Brain microvascular endothelial cell (primary cell): ENCODE measurements around the gene TNRC6C.

ENCODE experiments used
- DNase-seq: peaks from one replicate; pipeline ENCODE4 v3.0.0-alpha.2; 2020
- H3K27ac ChIP-seq: fragments of 250-450 bp; sonication (Bioruptor Pico); 2 replicates; pipeline ENCODE4 v1.5.1; 2020; ENCODE audit warnings: mild to moderate bottlenecking, moderate library complexity
- H3K27me3 ChIP-seq: fragments of 250-450 bp; sonication (Bioruptor Pico); replicated peaks from 2 replicates; pipeline ENCODE4 v1.5.1; 2020; ENCODE audit warnings: mild to moderate bottlenecking
- H3K36me3 ChIP-seq: fragments of 250-450 bp; sonication (Bioruptor Pico); replicated peaks from 2 replicates; pipeline ENCODE4 v1.5.1; 2020; ENCODE audit warnings: mild to moderate bottlenecking
- H3K4me3 ChIP-seq: 2 replicates; pipeline ENCODE4 v1.5.1; 2011; ENCODE audit warnings: low read depth, mild to moderate bottlenecking, control low read depth, low read length, moderate library complexity
- CTCF ChIP-seq: IDR thresholded peaks from 2 replicates; pipeline ENCODE4 v1.5.1; 2011; ENCODE audit warnings: low read depth, mild to moderate bottlenecking, moderate library complexity, low read length, control low read depth, inconsistent platforms; ENCODE audit errors: missing control alignments
- in situ Hi-C: cut with HindIII; loops from 2 replicates; pipeline ENCODE4 v1.10.0; 2017; ENCODE audit warnings: low sequenced_read_pairs, low pct_ligation_motif_present

The TNRC6C gene

GRCh38 chr17:78088529-78088928 is 130.0 kb downstream of the TNRC6C start:
- Histone ChIP-seq H3K36me3 (no peaks in the 10 kb centered on the region), H3K27me3 (no peaks in the 10 kb centered on the region), H3K4me3 (no peak overlapping the region), H3K27ac (no peak overlapping the region)
- no peak for DNase-seq
- in situ Hi-C loops = no loop called here
- no peak for TF ChIP-seq CTCF

GRCh38 chr17:78089576-78090281 is 131.2 kb downstream of the TNRC6C start:
- in situ Hi-C loops = no loop called here
- Histone ChIP-seq H3K36me3 (no peaks in the 10 kb centered on the region), H3K27me3 (no peaks in the 10 kb centered on the region), H3K4me3 (no peak overlapping the region), H3K27ac (no peak overlapping the region)
- no peak for TF ChIP-seq CTCF
- DNase-seq = no peak

GRCh38 chr17:78092794-78093324 is 134.4 kb downstream of the TNRC6C start:
- no peaks in the 10 kb centered on the region for H3K36me3 ChIP-seq

GRCh38 chr17:78095035-78095434 is 136.5 kb downstream of the TNRC6C start:
- Histone ChIP-seq H3K27me3 (no peaks in the 10 kb centered on the region), H3K4me3 (no peak overlapping the region), H3K36me3 (peaks cover 4% of the 10 kb centered on the region), H3K27ac (no peak overlapping the region)
- DNase-seq = no peak
- in situ Hi-C loops = no loop called here
- TF ChIP-seq CTCF = no peak

More at GRCh38 chr17:78092794-78093324, 134.4 kb downstream of the TNRC6C start:
- Histone ChIP-seq H3K27me3 (no peaks in the 10 kb centered on the region), H3K27ac (no peak overlapping the region), H3K4me3 (no peak overlapping the region)
- DNase-seq = no peak
- TF ChIP-seq CTCF = no peak
- in situ Hi-C loops = no loop called here

- no peak overlapping the region for H3K4me3 ChIP-seq
- TF ChIP-seq CTCF = no peak
- DNase-seq = no peak
- no peak overlapping the region for H3K27ac ChIP-seq
- H3K36me3 ChIP-seq = peaks cover 4% of the 10 kb centered on the region
- in situ Hi-C loops = no loop called here
- no peaks in the 10 kb centered on the region for H3K27me3 ChIP-seq
Measured at GRCh38 chr17:78096093-78096492, 137.6 kb downstream of the TNRC6C start.

- in situ Hi-C loops = no loop called here
- no peak for TF ChIP-seq CTCF
- no peak overlapping the region for H3K27ac ChIP-seq
- no peaks in the 10 kb centered on the region for H3K27me3 ChIP-seq
- H3K4me3 ChIP-seq = no peak overlapping the region
- H3K36me3 ChIP-seq = peaks cover 4% of the 10 kb centered on the region
- DNase-seq = no peak
Measured at GRCh38 chr17:78101112-78101511, 142.6 kb downstream of the TNRC6C start.
